Kidney (tissue), 14 donors: ENCODE measurements around the gene TMEM273. TPM values are rescaled to one million over a fixed set of nuclear protein-coding genes. Genes with fewer than 3 reads are reported as not detected.
A peak's percentile ranks its signal among the peaks of the same experiment; 100 is the strongest.

Source experiments
- DNase-seq, 5 donors: peaks; one replicate each; pipeline ENCODE4 v3.0.0-alpha.2; 2013 to 2020
- FAIRE-seq: peaks from 2 replicates; lab custom pipeline; 2012; peaks lifted over from hg19 to GRCh38; lab: Jason Lieb, UNC
- H3K27ac ChIP-seq, 2 donors: one replicate each; pipeline ENCODE4 v1.7.0; 2013; ENCODE audit warnings: low read depth in 2 of 2, low read length in 2 of 2, inconsistent platforms in 1 of 2
- H3K27me3 ChIP-seq: one replicate; pipeline ENCODE4 v1.7.1; 2013; ENCODE audit warnings: low read length, inconsistent platforms; ENCODE audit not compliant: control insufficient read depth, insufficient read depth
- H3K36me3 ChIP-seq, 3 donors: one replicate each; pipeline versions ENCODE4 v1.7.0 to v1.7.1; 2013; ENCODE audit warnings: low read length in 3 of 3, control low read depth in 1 of 3, inconsistent platforms in 1 of 3; ENCODE audit not compliant: insufficient read depth in 3 of 3, control insufficient read depth in 2 of 3
- H3K4me1 ChIP-seq, 3 donors: one replicate each; pipeline versions ENCODE4 v1.7.0 to v1.7.1; 2013; ENCODE audit warnings: low read length in 3 of 3, inconsistent platforms in 1 of 3, low read depth in 1 of 3; ENCODE audit not compliant: control insufficient read depth in 2 of 3, insufficient read depth in 2 of 3
- H3K4me3 ChIP-seq, 3 donors: one replicate each; pipeline versions ENCODE4 v1.7.0 to v1.8.1; 2013; ENCODE audit warnings: low read length in 3 of 3, control low read depth in 1 of 3, inconsistent platforms in 1 of 3
- H3K9ac ChIP-seq, 3 donors: one replicate each; pipeline versions ENCODE4 v1.7.0 to v1.7.1; 2013; ENCODE audit warnings: low read length in 3 of 3, control low read depth in 1 of 3, inconsistent platforms in 1 of 3
- H3K9me3 ChIP-seq, 3 donors: one replicate each; pipeline versions ENCODE4 v1.7.0 to v1.7.1; 2013; ENCODE audit warnings: low read length in 3 of 3, control low read depth in 1 of 3, inconsistent platforms in 1 of 3; ENCODE audit not compliant: control insufficient read depth in 2 of 3, insufficient read depth in 1 of 3
- intact Hi-C: fragments of 100-400 bp; cut with DNase I; formaldehyde crosslinking; loops from one replicate; pipeline ENCODE4 v1.11.1; 2022
- polyA plus RNA-seq: library from polyadenylated mRNA; stranded (reverse); fragments of 350-450 nt; fragmentation: Illumina TruSeq; extraction: RNeasy Lipid Tissue Mini Kit (QIAGEN cat#74804); gene quantifications from one replicate; pipeline ENCODE4 v1.2.3, GENCODE V29; 2014; ENCODE audit warnings: low read depth, low replicate concordance; ENCODE audit not compliant: insufficient read depth
- total RNA-seq: library from RNA; stranded (reverse); fragmentation: NEBNext Ultra II Directional; extraction: Animal tissue kit (Norgen Biotek cat#: 25700); gene quantifications from one replicate; pipeline ENCODE4 v1.2.1, GENCODE V29; 2021
- TF ChIP-seq, protein P1 (sequence below): IDR thresholded peaks from 3 replicates; pipeline ENCODE4 v1.5.1; 2012; ENCODE audit warnings: mild to moderate bottlenecking, moderate library complexity, borderline replicate concordance; ENCODE audit not compliant: insufficient read depth; ENCODE audit errors: extremely low read depth
- donor health status: control.
- donor health status: control.
- donor health status: control.
- donor health status: control.
- donor health status: control.
- donor health status: DM: yes; HTN: yes; CAD: no.
- donor health status: Normal renal cell carcinoma (clear cell type).

TMEM273 gene
- total and polyA plus RNA-seq, 2 donors from 2014 or later: 3.2 to 16.8 TPM

DNA sequence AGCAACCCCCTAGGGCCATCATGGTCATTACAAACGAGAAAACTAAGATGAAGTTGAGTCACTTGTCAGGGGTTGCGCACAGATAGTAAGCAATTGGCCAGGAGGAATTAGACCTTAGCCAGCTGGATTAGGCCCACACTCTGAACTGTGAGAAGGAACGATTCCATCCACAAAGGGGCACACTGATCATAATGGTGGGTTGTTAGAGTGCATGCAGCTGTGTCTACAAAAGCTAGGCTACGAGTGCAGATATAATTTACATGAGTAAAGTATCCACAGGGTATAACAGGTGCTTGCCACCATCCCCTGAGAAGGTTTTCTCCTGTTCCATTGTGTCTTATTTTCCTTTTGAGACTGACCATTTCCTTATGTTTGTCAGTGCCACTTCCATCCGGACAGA, 37.8 kb downstream of the TMEM273 start:
- no peak for FAIRE-seq
- DNase-seq: no peak
- Histone ChIP-seq H3K9me3 (peaks cover 0 to 6% (median 0%) of the 10 kb centered on the region in 3 donors), H3K4me3 (no peak overlapping the region), H3K4me1 (no peaks in the 10 kb centered on the region), H3K27ac (no peak overlapping the region), H3K9ac (no peak overlapping the region), H3K36me3 (no peaks in the 10 kb centered on the region), H3K27me3 (no peaks in the 10 kb centered on the region)
- intact Hi-C loops: no loop called here
- TF ChIP-seq, protein P1, sequence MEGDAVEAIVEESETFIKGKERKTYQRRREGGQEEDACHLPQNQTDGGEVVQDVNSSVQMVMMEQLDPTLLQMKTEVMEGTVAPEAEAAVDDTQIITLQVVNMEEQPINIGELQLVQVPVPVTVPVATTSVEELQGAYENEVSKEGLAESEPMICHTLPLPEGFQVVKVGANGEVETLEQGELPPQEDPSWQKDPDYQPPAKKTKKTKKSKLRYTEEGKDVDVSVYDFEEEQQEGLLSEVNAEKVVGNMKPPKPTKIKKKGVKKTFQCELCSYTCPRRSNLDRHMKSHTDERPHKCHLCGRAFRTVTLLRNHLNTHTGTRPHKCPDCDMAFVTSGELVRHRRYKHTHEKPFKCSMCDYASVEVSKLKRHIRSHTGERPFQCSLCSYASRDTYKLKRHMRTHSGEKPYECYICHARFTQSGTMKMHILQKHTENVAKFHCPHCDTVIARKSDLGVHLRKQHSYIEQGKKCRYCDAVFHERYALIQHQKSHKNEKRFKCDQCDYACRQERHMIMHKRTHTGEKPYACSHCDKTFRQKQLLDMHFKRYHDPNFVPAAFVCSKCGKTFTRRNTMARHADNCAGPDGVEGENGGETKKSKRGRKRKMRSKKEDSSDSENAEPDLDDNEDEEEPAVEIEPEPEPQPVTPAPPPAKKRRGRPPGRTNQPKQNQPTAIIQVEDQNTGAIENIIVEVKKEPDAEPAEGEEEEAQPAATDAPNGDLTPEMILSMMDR: no peak

DNA sequence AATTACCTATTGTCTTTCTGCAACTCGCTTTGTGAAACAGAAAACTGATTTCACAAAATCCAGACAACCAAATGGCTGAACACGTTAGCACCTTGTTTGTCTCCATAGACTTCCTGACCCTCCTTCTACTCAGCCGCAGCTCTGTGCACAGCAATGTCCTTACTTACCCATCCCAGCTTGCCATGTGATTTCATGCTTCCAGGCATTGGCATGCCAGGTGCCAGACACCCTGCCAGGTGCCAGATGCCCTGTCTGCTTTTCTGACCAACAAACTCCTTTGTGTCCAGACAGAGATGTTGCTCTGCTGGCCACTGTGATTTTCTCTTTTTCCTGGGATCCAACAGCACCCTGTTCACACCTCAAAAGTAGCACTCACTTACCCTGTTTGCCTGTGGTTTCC, 38.3 kb downstream of the TMEM273 start:
- TF ChIP-seq, protein P1: no peak
- FAIRE-seq: no peak

DNA sequence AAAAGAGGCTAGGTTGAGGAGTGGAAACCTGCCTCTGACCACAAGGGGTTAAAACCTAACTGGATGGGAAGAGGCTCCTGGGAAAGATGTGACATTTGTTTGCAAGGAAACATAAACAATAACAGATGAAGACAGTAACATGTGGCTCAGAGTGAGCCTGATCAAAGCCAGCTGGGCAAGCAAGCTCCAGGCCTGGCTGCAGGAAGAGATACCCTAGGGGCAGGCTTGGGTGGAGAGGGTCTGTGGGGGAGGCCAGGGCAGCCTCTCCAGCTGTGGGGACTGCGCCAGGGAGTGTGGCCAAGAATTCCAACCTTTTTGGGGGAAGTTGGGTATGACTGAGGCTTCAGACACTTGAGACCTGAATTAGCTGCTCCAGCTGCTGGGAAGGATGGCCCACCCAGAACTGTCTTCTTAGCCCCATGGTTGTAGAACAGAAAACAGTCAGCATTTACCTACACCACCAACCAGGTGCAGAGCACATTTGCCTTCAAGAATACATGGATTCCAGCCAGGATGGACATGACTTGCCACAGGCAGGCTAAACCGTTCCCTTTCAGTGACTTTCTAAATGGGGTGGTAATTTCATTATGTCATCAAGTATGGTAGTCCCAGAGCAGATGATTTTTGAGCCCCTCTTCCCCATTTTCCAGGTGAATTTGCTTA, 44.0 kb downstream of the TMEM273 start:
- intact Hi-C loops: no loop called here
- DNase-seq (peak in 1 of 5 donors; percentile 41), FAIRE-seq (no peak)
- Histone ChIP-seq H3K9ac (no peak overlapping the region), H3K27ac (no peak overlapping the region), H3K4me3 (no peak overlapping the region), H3K4me1 (peaks cover 0 to 2% (median 0%) of the 10 kb centered on the region in 3 donors), H3K9me3 (peaks cover 0 to 6% (median 0%) of the 10 kb centered on the region in 3 donors), H3K36me3 (no peaks in the 10 kb centered on the region), H3K27me3 (no peaks in the 10 kb centered on the region)
- TF ChIP-seq, protein P1: no peak

More for the DNA sequence above, 38.3 kb downstream of the TMEM273 start:
- no peak overlapping the region for H3K27ac ChIP-seq
- H3K36me3 ChIP-seq: no peaks in the 10 kb centered on the region
- peaks cover 0 to 6% (median 0%) of the 10 kb centered on the region in 3 donors for H3K9me3 ChIP-seq
- no peak for DNase-seq
- H3K4me3 ChIP-seq: no peak overlapping the region
- H3K4me1 ChIP-seq: no peaks in the 10 kb centered on the region
- intact Hi-C loops: no loop called here
- no peaks in the 10 kb centered on the region for H3K27me3 ChIP-seq
- no peak overlapping the region for H3K9ac ChIP-seq
